Hepatocyte (in vitro differentiated cells): ENCODE results near the gene C5AR2. TPM values are rescaled to one million over a fixed set of nuclear protein-coding genes. Genes with fewer than 3 reads are reported as not detected.

Experiments
- DNase-seq: peaks from one replicate; pipeline ENCODE4 v3.0.0-alpha.2; 2016; ENCODE audit warnings: low spot score
- H2AFZ ChIP-seq: fragments of 200-600 bp; sonication (generic); 2 replicates; pipeline ENCODE4 v1.6.0; 2016; ENCODE audit warnings: antibody characterized with exemption, mild to moderate bottlenecking
- H3K27ac ChIP-seq: fragments of 200-600 bp; sonication (generic); 2 replicates; pipeline ENCODE4 v1.5.1; 2016; ENCODE audit warnings: mild to moderate bottlenecking
- H3K27me3 ChIP-seq: fragments of 200-600 bp; sonication (generic); 2 replicates; pipeline ENCODE4 v1.6.1; 2016
- H3K36me3 ChIP-seq: fragments of 200-600 bp; sonication (generic); replicated peaks from 2 replicates; pipeline ENCODE4 v1.5.1; 2016; ENCODE audit warnings: low read depth; ENCODE audit not compliant: insufficient read depth
- H3K4me1 ChIP-seq: fragments of 200-600 bp; sonication (generic); 2 replicates; pipeline ENCODE4 v1.5.1; 2016; ENCODE audit warnings: mild to moderate bottlenecking, moderate library complexity; ENCODE audit not compliant: insufficient read depth
- H3K4me2 ChIP-seq: fragments of 200-600 bp; sonication (generic); 2 replicates; pipeline ENCODE4 v1.6.0; 2016
- H3K4me3 ChIP-seq: fragments of 200-600 bp; sonication (generic); 2 replicates; pipeline ENCODE4 v1.5.1; 2016; ENCODE audit warnings: mild to moderate bottlenecking
- H3K79me2 ChIP-seq: fragments of 200-600 bp; sonication (generic); 2 replicates; pipeline ENCODE4 v1.6.0; 2017; ENCODE audit warnings: mild to moderate bottlenecking
- H3K9me2 ChIP-seq: fragments of 200-600 bp; sonication (generic); replicated peaks from 2 replicates; pipeline ENCODE4 v1.6.0; 2017; ENCODE audit warnings: mild to moderate bottlenecking; ENCODE audit not compliant: insufficient read depth
- H3K9me3 ChIP-seq: fragments of 200-600 bp; sonication (generic); 2 replicates; pipeline ENCODE4 v1.5.1; 2016; ENCODE audit warnings: low read depth, mild to moderate bottlenecking
- H4K20me1 ChIP-seq: fragments of 200-600 bp; sonication (generic); 2 replicates; pipeline ENCODE4 v1.6.0; 2016; ENCODE audit warnings: mild to moderate bottlenecking; ENCODE audit not compliant: insufficient read depth, poor library complexity, severe bottlenecking
- CTCF ChIP-seq: fragments of 200-600 bp; sonication (generic); IDR thresholded peaks from 2 replicates; pipeline ENCODE4 v1.5.1; 2016; ENCODE audit warnings: antibody characterized with exemption, mild to moderate bottlenecking; ENCODE audit not compliant: poor library complexity
- EZH2 ChIP-seq: fragments of 200-600 bp; sonication (generic); IDR thresholded peaks from 2 replicates; pipeline ENCODE4 v1.6.1; 2016; ENCODE audit warnings: antibody characterized with exemption, mild to moderate bottlenecking, borderline replicate concordance
- EZH2phosphoT487 ChIP-seq: fragments of 200-600 bp; sonication (generic); IDR thresholded peaks from one replicate; pipeline ENCODE4 v1.6.1; 2018; ENCODE audit warnings: antibody characterized with exemption, mild to moderate bottlenecking, low read depth, moderate library complexity; ENCODE audit not compliant: unreplicated experiment, severe bottlenecking
- WGBS: methylation state at CpG from one replicate; pipeline ENCODE4 v1.1.6; 2016; ENCODE audit warnings: low lambda C conversion rate; ENCODE audit errors: missing lambda C conversion rate; 5-methylcytosine and 5-hydroxymethylcytosine counted together
- polyA plus RNA-seq: library from polyadenylated mRNA; unstranded; fragments of >200 nt; fragmentation: Nextera tagmentation; extraction: Ambion mirVana; gene quantifications from 2 replicates; pipeline ENCODE4 v1.2.1, GENCODE V29; 2016
- total RNA-seq: library from RNA; depleted of rRNA; stranded (reverse); fragments of >200 nt; gene quantifications from 2 replicates; pipeline ENCODE4 v1.2.3, GENCODE V29; 2014

C5AR2 gene
- total and polyA plus RNA-seq, 2 experiments from 2014 or later = 0.53 TPM; not detected in 1

DNA sequence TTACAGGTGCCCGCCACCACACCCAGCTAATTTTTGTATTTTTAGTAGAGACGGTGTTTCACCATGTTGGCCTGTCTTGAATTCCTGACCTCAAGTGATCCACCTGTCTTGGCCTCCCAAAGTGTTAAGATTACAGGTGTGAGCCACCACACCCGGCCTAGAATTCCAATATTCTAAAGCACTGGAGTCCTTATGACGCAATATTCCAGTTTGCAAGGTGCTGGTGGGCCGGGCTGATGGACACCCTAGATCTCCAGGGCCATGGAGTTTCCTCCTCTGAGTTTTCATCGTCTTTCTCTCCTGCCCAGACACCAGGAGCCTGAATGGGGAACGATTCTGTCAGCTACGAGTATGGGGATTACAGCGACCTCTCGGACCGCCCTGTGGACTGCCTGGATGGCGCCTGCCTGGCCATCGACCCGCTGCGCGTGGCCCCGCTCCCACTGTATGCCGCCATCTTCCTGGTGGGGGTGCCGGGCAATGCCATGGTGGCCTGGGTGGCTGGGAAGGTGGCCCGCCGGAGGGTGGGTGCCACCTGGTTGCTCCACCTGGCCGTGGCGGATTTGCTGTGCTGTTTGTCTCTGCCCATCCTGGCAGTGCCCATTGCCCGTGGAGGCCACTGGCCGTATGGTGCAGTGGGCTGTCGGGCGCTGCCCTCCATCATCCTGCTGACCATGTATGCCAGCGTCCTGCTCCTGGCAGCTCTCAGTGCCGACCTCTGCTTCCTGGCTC is 8.7 kb downstream of the C5AR2 start:
- H3K79me2 ChIP-seq = no peaks in the 10 kb centered on the region
- H3K27me3 ChIP-seq = no peaks in the 10 kb centered on the region
- H3K4me2 ChIP-seq = no peak overlapping the region
- H4K20me1 ChIP-seq = no peaks in the 10 kb centered on the region
- no peaks in the 10 kb centered on the region for H3K9me3 ChIP-seq
- H3K4me1 ChIP-seq = no peaks in the 10 kb centered on the region
- H3K27ac ChIP-seq = no peak overlapping the region
- WGBS = 97% methylated on average over 29 of the region's 29 CpGs
- no peak overlapping the region for H3K4me3 ChIP-seq
- H3K36me3 ChIP-seq = no peaks in the 10 kb centered on the region
- TF ChIP-seq CTCF = no peak
- TF ChIP-seq EZH2phosphoT487 = no peak
- TF ChIP-seq EZH2 = no peak
- H2AFZ ChIP-seq = no peak overlapping the region
- no peak for DNase-seq
- no peaks in the 10 kb centered on the region for H3K9me2 ChIP-seq

GRCh38 chr19:47341734-47342133 is 9.8 kb downstream of the C5AR2 start:
- H3K27me3 ChIP-seq = no peaks in the 10 kb centered on the region
- no peak overlapping the region for H2AFZ ChIP-seq
- no peaks in the 10 kb centered on the region for H3K4me1 ChIP-seq
- no peaks in the 10 kb centered on the region for H3K9me2 ChIP-seq
- H3K4me2 ChIP-seq = no peak overlapping the region
- no peak overlapping the region for H3K27ac ChIP-seq
- no peak overlapping the region for H3K4me3 ChIP-seq
- TF ChIP-seq CTCF = no peak
- no peak for TF ChIP-seq EZH2
- TF ChIP-seq EZH2phosphoT487 = no peak
- H3K79me2 ChIP-seq = no peaks in the 10 kb centered on the region
- no peaks in the 10 kb centered on the region for H4K20me1 ChIP-seq
- no peaks in the 10 kb centered on the region for H3K36me3 ChIP-seq
- WGBS = 91% methylated on average over 4 of the region's 4 CpGs
- H3K9me3 ChIP-seq = no peaks in the 10 kb centered on the region
- no peak for DNase-seq

GRCh38 chr19:47343194-47343802 is 11.3 kb downstream of the C5AR2 start:
- no peaks in the 10 kb centered on the region for H3K27me3 ChIP-seq
- no peak overlapping the region for H3K4me2 ChIP-seq
- H3K79me2 ChIP-seq = no peaks in the 10 kb centered on the region
- H3K36me3 ChIP-seq = no peaks in the 10 kb centered on the region
- H3K4me1 ChIP-seq = no peaks in the 10 kb centered on the region
- H3K27ac ChIP-seq = no peak overlapping the region
- no peak overlapping the region for H3K4me3 ChIP-seq
- no peaks in the 10 kb centered on the region for H3K9me2 ChIP-seq
- H4K20me1 ChIP-seq = no peaks in the 10 kb centered on the region
- H2AFZ ChIP-seq = no peak overlapping the region
- DNase-seq = no peak
- no peak for TF ChIP-seq CTCF
- TF ChIP-seq EZH2phosphoT487 = no peak
- TF ChIP-seq EZH2 = no peak
- H3K9me3 ChIP-seq = no peaks in the 10 kb centered on the region
- WGBS = 90% methylated on average over 11 of the region's 11 CpGs
